HCT116 (cell line): Measurements from ENCODE around the gene KLHL2. TPM values are rescaled to one million over a fixed set of nuclear protein-coding genes. Genes with fewer than 3 reads are reported as not detected.
"Not testable (repeated sequence)": the region's sequence is repeated elsewhere in the genome, so short reads cannot be mapped to it uniquely, and the experiment has no call there.

ENCODE experiments used
- ATAC-seq: fragments of 200-7000 bp; cut with Tn5 transposase; 2 replicates; pipeline ENCODE4 v1.9.1; 2020; ENCODE audit warnings: mild to moderate bottlenecking, moderate library complexity
- BruUV-seq: library from RNA; stranded (reverse); fragments of 400-500 nt; replicated peaks from 2 replicates; lab custom pipeline; 2021; lab: Mats Ljungman, UMichigan
- CTCF ChIA-PET: fragments of 300-600 bp; sonication (Branson Sonifier 250); formaldehyde crosslinking; loops from one replicate; lab custom pipeline; 2021; ENCODE audit warnings: antibody characterized with exemption; lab: Charles Lee
- POLR2A ChIA-PET: fragments of 300-600, 350-600 bp; sonication (Branson Sonifier 250); formaldehyde crosslinking; loops from one replicate; lab custom pipeline; 2021; ENCODE audit warnings: antibody characterized with exemption; lab: Charles Lee
- RAD21 ChIA-PET, 2 experiments: fragments of 300-600 bp; sonication (Branson Sonifier 250); formaldehyde crosslinking; loops; one replicate each; lab custom pipeline; 2023; ENCODE audit warnings: low total read pairs in 2 of 2; ENCODE audit not compliant: uncharacterized antibody in 2 of 2, unreplicated experiment in 2 of 2, low non-redundant PET in 1 of 2; lab: Charles Lee
- DNase-seq: peaks from one replicate; pipeline ENCODE4 v3.0.0-alpha.2; 2010; ENCODE audit warnings: low read depth, low spot score
- H2AFZ ChIP-seq: fragments of 200-600 bp; shearing (Covaris generic), sonication (generic); 2 replicates; pipeline ENCODE4 v1.6.1; 2017; ENCODE audit warnings: low read depth, mixed run types, mixed read lengths, antibody characterized with exemption, low read length; ENCODE audit not compliant: poor library complexity, severe bottlenecking
- H3K27ac ChIP-seq: 2 replicates; pipeline ENCODE4 v1.5.1; 2012; ENCODE audit warnings: low read depth, low read length
- H3K27me3 ChIP-seq: fragments of 200-600 bp; sonication (generic); 2 replicates; pipeline ENCODE4 v1.6.1; 2016; ENCODE audit warnings: mixed run types, low read length, mixed read lengths; ENCODE audit not compliant: insufficient read depth
- H3K36me3 ChIP-seq, 2 experiments: fragments of 200-500 bp in 1 of 2; fragments of 200-600 bp in 1 of 2; sonication (Bioruptor generic) in 1 of 2; sonication (generic) in 1 of 2; 2 replicates each; pipeline versions ENCODE4 v1.5.1 to v1.6.1; 2014 to 2016; ENCODE audit warnings: low read length in 2 of 2, inconsistent platforms in 1 of 2, mixed read lengths in 1 of 2, mixed run types in 1 of 2; ENCODE audit not compliant: insufficient read depth in 2 of 2, control insufficient read depth in 1 of 2
- H3K4me1 ChIP-seq, 2 experiments: fragments of 200-600 bp in 1 of 2; sonication (generic) in 1 of 2; 2 replicates each; pipeline versions ENCODE4 v1.5.1 to v1.6.1; 2012 to 2017; ENCODE audit warnings: low read length in 2 of 2, inconsistent platforms in 1 of 2, mild to moderate bottlenecking in 1 of 2, mixed read lengths in 1 of 2, mixed run types in 1 of 2, moderate library complexity in 1 of 2; ENCODE audit not compliant: insufficient read depth in 2 of 2, control insufficient read depth in 1 of 2
- H3K4me2 ChIP-seq: fragments of 200-600 bp; sonication (generic); 2 replicates; pipeline ENCODE4 v1.6.1; 2017; ENCODE audit warnings: mixed run types, low read length, mixed read lengths
- H3K4me3 ChIP-seq, 2 experiments: fragments of 200-600 bp in 1 of 2; sonication (generic) in 1 of 2; replicated peaks in 1 of 2; 2 replicates each; pipeline ENCODE4 v1.5.1; 2011 to 2016; ENCODE audit warnings: low read length in 2 of 2, control low read depth in 1 of 2, low read depth in 1 of 2, mild to moderate bottlenecking in 1 of 2, mixed read lengths in 1 of 2, mixed run types in 1 of 2
- H3K79me2 ChIP-seq: fragments of 200-600 bp; sonication (generic); 2 replicates; pipeline ENCODE4 v1.6.1; 2017; ENCODE audit warnings: mild to moderate bottlenecking, mixed run types, low read length, moderate library complexity, mixed read lengths; ENCODE audit not compliant: insufficient read depth
- H3K9ac ChIP-seq: fragments of 200-600 bp; sonication (generic); 2 replicates; pipeline ENCODE4 v1.6.1; 2016; ENCODE audit warnings: low read length, mixed read lengths
- H3K9me2 ChIP-seq: fragments of 200-600 bp; sonication (generic), shearing (Covaris generic); 2 replicates; pipeline ENCODE4 v1.6.1; 2017; ENCODE audit warnings: mixed run types, mild to moderate bottlenecking, moderate library complexity; ENCODE audit not compliant: insufficient read depth
- H3K9me3 ChIP-seq, 2 experiments: fragments of 200-500 bp in 1 of 2; fragments of 200-600 bp in 1 of 2; sonication (Bioruptor generic) in 1 of 2; sonication (generic) in 1 of 2; 2 replicates each; pipeline ENCODE4 v1.6.1; 2014 to 2017; ENCODE audit warnings: low read length in 2 of 2, mixed read lengths in 2 of 2, inconsistent platforms in 1 of 2, low read depth in 1 of 2, mild to moderate bottlenecking in 1 of 2, mixed run types in 1 of 2, moderate library complexity in 1 of 2; ENCODE audit not compliant: control insufficient read depth in 1 of 2, insufficient read depth in 1 of 2
- H4K20me1 ChIP-seq: fragments of 200-600 bp; sonication (generic), shearing (Covaris generic); 2 replicates; pipeline ENCODE4 v1.6.1; 2017; ENCODE audit warnings: mixed run types, mild to moderate bottlenecking, moderate library complexity; ENCODE audit not compliant: insufficient read depth
- CBX3 ChIP-seq: IDR thresholded peaks from 2 replicates; pipeline ENCODE4 v1.6.1; 2012; ENCODE audit warnings: low read depth
- CEBPB ChIP-seq: IDR thresholded peaks from 2 replicates; pipeline ENCODE4 v1.6.1; 2012; ENCODE audit warnings: low read depth
- EGR1 ChIP-seq: IDR thresholded peaks from 2 replicates; pipeline ENCODE4 v1.6.1; 2012; ENCODE audit warnings: low read depth
- ELF1 ChIP-seq: IDR thresholded peaks from 2 replicates; pipeline ENCODE4 v1.6.1; 2012; ENCODE audit warnings: low read depth, borderline replicate concordance
- EZH2phosphoT487 ChIP-seq: fragments of 200-600 bp; IDR thresholded peaks from 2 replicates; pipeline ENCODE4 v1.6.1; 2018; ENCODE audit warnings: antibody characterized with exemption, borderline replicate concordance
- FOSL1 ChIP-seq: IDR thresholded peaks from 2 replicates; pipeline ENCODE4 v1.6.1; 2012; ENCODE audit warnings: low read depth
- JUND ChIP-seq: IDR thresholded peaks from 2 replicates; pipeline ENCODE4 v1.6.1; 2012
- POLR2A ChIP-seq: IDR thresholded peaks from 2 replicates; pipeline ENCODE4 v1.7.0; 2011; ENCODE audit warnings: borderline replicate concordance; ENCODE audit not compliant: insufficient read depth, insufficient read length; ENCODE audit errors: extremely low read depth
- POLR2AphosphoS5 ChIP-seq: IDR thresholded peaks from 2 replicates; pipeline ENCODE4 v1.6.1; 2011; ENCODE audit warnings: mild to moderate bottlenecking, low read depth, low read length, moderate library complexity
- RAD21 ChIP-seq: IDR thresholded peaks from 2 replicates; pipeline ENCODE4 v1.6.1; 2012; ENCODE audit warnings: low read depth, mild to moderate bottlenecking
- SIN3A ChIP-seq: IDR thresholded peaks from 2 replicates; pipeline ENCODE4 v1.6.1; 2012; ENCODE audit warnings: low read depth
- SRF ChIP-seq: IDR thresholded peaks from 2 replicates; pipeline ENCODE4 v1.6.1; 2012; ENCODE audit warnings: low read depth
- ZNF274 ChIP-seq: fragments of 200-500 bp; sonication (Bioruptor generic); IDR thresholded peaks from 2 replicates; pipeline ENCODE4 v1.6.1; 2014; ENCODE audit warnings: mild to moderate bottlenecking, low read depth, low read length, inconsistent platforms
- intact Hi-C: fragments of 100-400 bp; cut with micrococcal nuclease; formaldehyde crosslinking; loops from 2 replicates; pipeline ENCODE4 v1.10.0; 2022
- total RNA-seq: library from RNA; stranded (reverse); gene quantifications from one replicate; pipeline ENCODE4 v1.2.1, GENCODE V29; 2021; ENCODE audit not compliant: unreplicated experiment
- TF ChIP-seq, protein P1 (sequence below): IDR thresholded peaks from 2 replicates; pipeline ENCODE4 v1.6.1; 2012; ENCODE audit warnings: low read depth
- TF ChIP-seq, protein P2 (sequence below), 3 experiments: fragments of 200-600 bp in 1 of 3; sonication (generic) in 1 of 3; IDR thresholded peaks in 2 of 3; conservative IDR thresholded peaks in 1 of 3; 2 replicates each; pipeline ENCODE4 v1.5.1; 2012 to 2017; ENCODE audit warnings: low read depth in 2 of 3, low read length in 2 of 3, antibody characterized with exemption in 1 of 3, borderline replicate concordance in 1 of 3, control low read depth in 1 of 3, mild to moderate bottlenecking in 1 of 3, mixed read lengths in 1 of 3, mixed run types in 1 of 3, moderate library complexity in 1 of 3; ENCODE audit not compliant: insufficient read depth in 1 of 3
- TF ChIP-seq, protein P3 (sequence below): IDR thresholded peaks from 2 replicates; pipeline ENCODE4 v1.6.1; 2011; ENCODE audit warnings: mild to moderate bottlenecking, low read length, moderate library complexity; ENCODE audit not compliant: insufficient replicate concordance; ENCODE audit errors: extremely low read depth

Gene KLHL2
- total RNA-seq, 1 experiment from 2014 or later = 24.6 TPM

DNA sequence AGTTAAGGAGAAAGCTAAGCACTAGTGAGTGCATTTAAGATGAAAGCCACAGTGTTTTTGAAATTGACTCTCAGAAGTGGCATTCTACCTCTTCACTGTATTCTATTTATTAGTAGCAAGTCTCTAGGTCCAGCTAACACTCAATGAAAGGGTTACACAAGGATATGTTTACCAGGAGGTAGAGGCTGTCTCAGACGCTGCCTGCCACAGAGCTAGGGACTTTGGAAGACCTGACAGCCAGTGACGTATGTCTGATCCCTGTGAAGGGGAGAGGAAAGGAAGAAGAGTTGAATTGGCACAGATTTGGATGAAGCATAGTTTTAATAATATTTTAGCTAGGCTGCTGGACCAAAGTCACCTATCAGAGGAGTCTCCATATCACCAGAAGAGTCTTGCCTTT is 36.5 kb upstream of the KLHL2 start:
- TF ChIP-seq ELF1 (no peak), FOSL1 (no peak), POLR2AphosphoS5 (no peak), SIN3A (no peak), CEBPB (no peak), EGR1 (no peak), JUND (no peak), CBX3 (no peak), POLR2A (no peak), SRF (no peak), ZNF274 (no peak), RAD21 (no peak), EZH2phosphoT487 (no peak)
- TF ChIP-seq, protein P1, sequence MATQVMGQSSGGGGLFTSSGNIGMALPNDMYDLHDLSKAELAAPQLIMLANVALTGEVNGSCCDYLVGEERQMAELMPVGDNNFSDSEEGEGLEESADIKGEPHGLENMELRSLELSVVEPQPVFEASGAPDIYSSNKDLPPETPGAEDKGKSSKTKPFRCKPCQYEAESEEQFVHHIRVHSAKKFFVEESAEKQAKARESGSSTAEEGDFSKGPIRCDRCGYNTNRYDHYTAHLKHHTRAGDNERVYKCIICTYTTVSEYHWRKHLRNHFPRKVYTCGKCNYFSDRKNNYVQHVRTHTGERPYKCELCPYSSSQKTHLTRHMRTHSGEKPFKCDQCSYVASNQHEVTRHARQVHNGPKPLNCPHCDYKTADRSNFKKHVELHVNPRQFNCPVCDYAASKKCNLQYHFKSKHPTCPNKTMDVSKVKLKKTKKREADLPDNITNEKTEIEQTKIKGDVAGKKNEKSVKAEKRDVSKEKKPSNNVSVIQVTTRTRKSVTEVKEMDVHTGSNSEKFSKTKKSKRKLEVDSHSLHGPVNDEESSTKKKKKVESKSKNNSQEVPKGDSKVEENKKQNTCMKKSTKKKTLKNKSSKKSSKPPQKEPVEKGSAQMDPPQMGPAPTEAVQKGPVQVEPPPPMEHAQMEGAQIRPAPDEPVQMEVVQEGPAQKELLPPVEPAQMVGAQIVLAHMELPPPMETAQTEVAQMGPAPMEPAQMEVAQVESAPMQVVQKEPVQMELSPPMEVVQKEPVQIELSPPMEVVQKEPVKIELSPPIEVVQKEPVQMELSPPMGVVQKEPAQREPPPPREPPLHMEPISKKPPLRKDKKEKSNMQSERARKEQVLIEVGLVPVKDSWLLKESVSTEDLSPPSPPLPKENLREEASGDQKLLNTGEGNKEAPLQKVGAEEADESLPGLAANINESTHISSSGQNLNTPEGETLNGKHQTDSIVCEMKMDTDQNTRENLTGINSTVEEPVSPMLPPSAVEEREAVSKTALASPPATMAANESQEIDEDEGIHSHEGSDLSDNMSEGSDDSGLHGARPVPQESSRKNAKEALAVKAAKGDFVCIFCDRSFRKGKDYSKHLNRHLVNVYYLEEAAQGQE = no peak
- TF ChIP-seq, protein P2, sequence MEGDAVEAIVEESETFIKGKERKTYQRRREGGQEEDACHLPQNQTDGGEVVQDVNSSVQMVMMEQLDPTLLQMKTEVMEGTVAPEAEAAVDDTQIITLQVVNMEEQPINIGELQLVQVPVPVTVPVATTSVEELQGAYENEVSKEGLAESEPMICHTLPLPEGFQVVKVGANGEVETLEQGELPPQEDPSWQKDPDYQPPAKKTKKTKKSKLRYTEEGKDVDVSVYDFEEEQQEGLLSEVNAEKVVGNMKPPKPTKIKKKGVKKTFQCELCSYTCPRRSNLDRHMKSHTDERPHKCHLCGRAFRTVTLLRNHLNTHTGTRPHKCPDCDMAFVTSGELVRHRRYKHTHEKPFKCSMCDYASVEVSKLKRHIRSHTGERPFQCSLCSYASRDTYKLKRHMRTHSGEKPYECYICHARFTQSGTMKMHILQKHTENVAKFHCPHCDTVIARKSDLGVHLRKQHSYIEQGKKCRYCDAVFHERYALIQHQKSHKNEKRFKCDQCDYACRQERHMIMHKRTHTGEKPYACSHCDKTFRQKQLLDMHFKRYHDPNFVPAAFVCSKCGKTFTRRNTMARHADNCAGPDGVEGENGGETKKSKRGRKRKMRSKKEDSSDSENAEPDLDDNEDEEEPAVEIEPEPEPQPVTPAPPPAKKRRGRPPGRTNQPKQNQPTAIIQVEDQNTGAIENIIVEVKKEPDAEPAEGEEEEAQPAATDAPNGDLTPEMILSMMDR (IDR thresholded peaks at IDR 0.05 in 2 of 3, conservative IDR thresholded peaks at IDR 0.05 in 1 of 3; ENCODE audit: borderline replicate concordance in 1 of 3, insufficient read depth in 1 of 3, low read depth in 2 of 3, low read length in 2 of 3) = no peak
- TF ChIP-seq, protein P3, sequence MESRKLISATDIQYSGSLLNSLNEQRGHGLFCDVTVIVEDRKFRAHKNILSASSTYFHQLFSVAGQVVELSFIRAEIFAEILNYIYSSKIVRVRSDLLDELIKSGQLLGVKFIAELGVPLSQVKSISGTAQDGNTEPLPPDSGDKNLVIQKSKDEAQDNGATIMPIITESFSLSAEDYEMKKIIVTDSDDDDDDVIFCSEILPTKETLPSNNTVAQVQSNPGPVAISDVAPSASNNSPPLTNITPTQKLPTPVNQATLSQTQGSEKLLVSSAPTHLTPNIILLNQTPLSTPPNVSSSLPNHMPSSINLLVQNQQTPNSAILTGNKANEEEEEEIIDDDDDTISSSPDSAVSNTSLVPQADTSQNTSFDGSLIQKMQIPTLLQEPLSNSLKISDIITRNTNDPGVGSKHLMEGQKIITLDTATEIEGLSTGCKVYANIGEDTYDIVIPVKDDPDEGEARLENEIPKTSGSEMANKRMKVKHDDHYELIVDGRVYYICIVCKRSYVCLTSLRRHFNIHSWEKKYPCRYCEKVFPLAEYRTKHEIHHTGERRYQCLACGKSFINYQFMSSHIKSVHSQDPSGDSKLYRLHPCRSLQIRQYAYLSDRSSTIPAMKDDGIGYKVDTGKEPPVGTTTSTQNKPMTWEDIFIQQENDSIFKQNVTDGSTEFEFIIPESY = no peak
- no peaks in the 10 kb centered on the region for H3K9me3 ChIP-seq
- ChIA-PET CTCF (no interaction called here), POLR2A (no interaction called here), RAD21 (no interaction called here)
- H3K36me3 ChIP-seq = no peaks in the 10 kb centered on the region
- no TSS peak for BruUV-seq
- no peaks in the 10 kb centered on the region for H4K20me1 ChIP-seq
- no peak overlapping the region for H3K4me2 ChIP-seq
- no peaks in the 10 kb centered on the region for H3K4me1 ChIP-seq
- DNase-seq = no peak
- no peak for ATAC-seq
- H3K27ac ChIP-seq = no peak overlapping the region
- H3K79me2 ChIP-seq = no peaks in the 10 kb centered on the region
- H3K9me2 ChIP-seq = no peaks in the 10 kb centered on the region
- intact Hi-C loops = no loop called here
- H3K4me3 ChIP-seq = no peak overlapping the region
- no peak overlapping the region for H3K9ac ChIP-seq
- no peak overlapping the region for H2AFZ ChIP-seq
- no peaks in the 10 kb centered on the region for H3K27me3 ChIP-seq

DNA sequence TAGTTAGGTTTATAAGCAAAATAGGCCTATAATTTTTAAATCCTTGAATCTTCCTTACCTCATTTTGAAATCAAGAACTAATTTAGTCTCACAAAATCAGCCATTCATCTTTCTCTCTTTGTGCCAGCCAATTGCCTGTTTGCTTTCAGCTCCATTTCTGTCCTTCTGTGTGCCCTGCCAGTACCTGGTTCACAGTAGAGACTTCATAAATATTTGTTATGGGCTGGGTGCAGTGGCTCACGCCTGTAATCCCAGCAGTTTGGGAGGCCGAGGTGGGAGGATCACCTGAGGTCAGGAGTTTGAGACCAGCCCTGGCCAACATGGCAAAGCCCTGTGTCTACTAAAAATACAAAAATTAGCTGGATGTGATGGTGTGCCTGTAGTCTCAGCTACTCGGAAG is 31.9 kb upstream of the KLHL2 start:
- H4K20me1 ChIP-seq, BruUV-seq, H3K27ac ChIP-seq, ATAC-seq, H3K79me2 ChIP-seq, H3K4me1 ChIP-seq, H2AFZ ChIP-seq, POLR2A ChIA-PET, H3K9me2 ChIP-seq, H3K27me3 ChIP-seq, H3K4me3 ChIP-seq, RAD21 ChIA-PET, H3K4me2 ChIP-seq, H3K9me3 ChIP-seq, CTCF ChIA-PET, DNase-seq, H3K9ac ChIP-seq, H3K36me3 ChIP-seq, intact Hi-C loops: not testable (repeated sequence)
